B cell (primary cell): Measurements from ENCODE around the gene SLC2A9. TPM values are rescaled to one million over a fixed set of nuclear protein-coding genes. Genes with fewer than 3 reads are reported as not detected.

Experiments
- ATAC-seq: fragments of 200-7000 bp; cut with Tn5 transposase; one replicate; pipeline ENCODE4 v1.10.0; 2021; ENCODE audit warnings: low read depth, mild to moderate bottlenecking, moderate number of reproducible peaks, moderate library complexity
- CTCF ChIA-PET: fragments of 350-600 bp; sonication (Branson Sonifier 250); formaldehyde crosslinking; loops from one replicate; lab custom pipeline; 2021; ENCODE audit warnings: antibody characterized with exemption, inconsistent platforms; lab: Charles Lee
- POLR2A ChIA-PET: fragments of 350-600 bp; sonication (Branson Sonifier 250); formaldehyde crosslinking; loops from one replicate; lab custom pipeline; 2021; ENCODE audit warnings: antibody characterized with exemption; lab: Charles Lee
- DNase-seq: peaks from one replicate; pipeline ENCODE4 v3.0.0; 2013
- H2AFZ ChIP-seq: 2 replicates; pipeline ENCODE4 v1.6.1; 2012; ENCODE audit warnings: mild to moderate bottlenecking, low read depth, low read length; ENCODE audit not compliant: insufficient read depth, poor library complexity, severe bottlenecking
- H3K27ac ChIP-seq, 2 donors: 1 replicate in 1 of 2; 2 replicates in 1 of 2; pipeline ENCODE4 v1.5.1; 2012 to 2013; ENCODE audit warnings: low read length in 2 of 2, mild to moderate bottlenecking in 2 of 2, moderate library complexity in 1 of 2
- H3K27me3 ChIP-seq, 4 experiments: fragments of 200-600 bp in 1 of 4; sonication (generic) in 1 of 4; replicated peaks in 1 of 4; 1 replicate in 2 of 4; 2 replicates in 2 of 4; pipeline versions ENCODE4 v1.6.1 to v1.7.0; 2013 to 2016; ENCODE audit warnings: low read length in 3 of 4, mild to moderate bottlenecking in 2 of 4, mixed read lengths in 1 of 4, moderate library complexity in 1 of 4; ENCODE audit not compliant: insufficient read depth in 4 of 4, control insufficient read depth in 3 of 4; ENCODE audit errors: control extremely low read depth in 1 of 4
- H3K36me3 ChIP-seq, 2 experiments: replicated peaks in 1 of 2; 1 replicate in 1 of 2; 2 replicates in 1 of 2; pipeline versions ENCODE4 v1.6.1 to v1.7.1; 2013; ENCODE audit warnings: low read length in 1 of 2; ENCODE audit not compliant: insufficient read depth in 2 of 2, control insufficient read depth in 1 of 2; ENCODE audit errors: control extremely low read depth in 1 of 2, extremely low read depth in 1 of 2
- H3K4me1 ChIP-seq, 2 donors: fragments of 200-600 bp in 1 of 2; sonication (generic) in 1 of 2; 1 replicate in 1 of 2; 2 replicates in 1 of 2; pipeline versions ENCODE4 v1.5.1 to v1.6.1; 2013 to 2017; ENCODE audit warnings: low read length in 2 of 2; ENCODE audit not compliant: control insufficient read depth in 2 of 2, insufficient read depth in 2 of 2
- H3K4me2 ChIP-seq: replicated peaks from 2 replicates; pipeline ENCODE3; 2012; ENCODE audit warnings: mild to moderate bottlenecking, low read depth, low read length; ENCODE audit not compliant: poor library complexity, severe bottlenecking
- H3K4me3 ChIP-seq, 5 experiments: fragments of 200-600 bp in 1 of 5; sonication (generic) in 1 of 5; 1 replicate in 3 of 5; 2 replicates in 2 of 5; pipeline versions ENCODE4 v1.5.1 to v1.7.0; 2011 to 2016; ENCODE audit warnings: low read length in 4 of 5, mild to moderate bottlenecking in 4 of 5, low read depth in 2 of 5, control low read depth in 1 of 5, moderate library complexity in 1 of 5; ENCODE audit not compliant: insufficient read depth in 1 of 5; ENCODE audit errors: control extremely low read depth in 1 of 5, extremely low read depth in 1 of 5
- H3K79me2 ChIP-seq: fragments of 200-600 bp; sonication (generic); one replicate; pipeline ENCODE4 v1.6.0; 2016; ENCODE audit warnings: low read length; ENCODE audit not compliant: control insufficient read depth, insufficient read depth
- H3K9ac ChIP-seq: fragments of 200-600 bp; sonication (generic); 2 replicates; pipeline ENCODE4 v1.6.1; 2017; ENCODE audit warnings: mild to moderate bottlenecking, low read length, moderate library complexity
- H3K9me3 ChIP-seq, 3 donors: one replicate each; pipeline versions ENCODE4 v1.6.1 to v1.7.1; 2013; ENCODE audit warnings: low read length in 2 of 3; ENCODE audit not compliant: control insufficient read depth in 2 of 3, insufficient read depth in 1 of 3; ENCODE audit errors: control extremely low read depth in 1 of 3
- H4K20me1 ChIP-seq: 2 replicates; pipeline ENCODE4 v1.6.0; 2012; ENCODE audit warnings: mild to moderate bottlenecking, low read length; ENCODE audit not compliant: insufficient read depth, control insufficient read depth, poor library complexity, severe bottlenecking
- H3K27ac Mint-ChIP-seq: one replicate; pipeline ENCODE4 v1.8.0; 2021; ENCODE audit warnings: mixed read lengths
- H3K27me3 Mint-ChIP-seq: one replicate; pipeline ENCODE4 v1.8.0; 2021; ENCODE audit warnings: mixed read lengths
- H3K4me1 Mint-ChIP-seq: one replicate; pipeline ENCODE4 v1.8.0; 2021; ENCODE audit warnings: mixed read lengths
- H3K4me3 Mint-ChIP-seq: one replicate; pipeline ENCODE4 v1.8.0; 2021; ENCODE audit warnings: mixed read lengths
- H3K9me3 Mint-ChIP-seq: one replicate; pipeline ENCODE4 v1.8.0; 2022; ENCODE audit warnings: mixed read lengths; ENCODE audit not compliant: insufficient read depth
- CTCF ChIP-seq: fragments of 200-600 bp; IDR thresholded peaks from one replicate; pipeline ENCODE4 v1.8.0; 2022; ENCODE audit warnings: antibody characterized with exemption, mild to moderate bottlenecking
- EZH2 ChIP-seq: IDR thresholded peaks from 2 replicates; pipeline ENCODE4 v1.6.1; 2012; ENCODE audit warnings: borderline replicate concordance, low read depth, mild to moderate bottlenecking, moderate library complexity, low read length; ENCODE audit not compliant: insufficient read depth, poor library complexity, severe bottlenecking
- WGBS: methylation state at CpG from one replicate; pipeline ENCODE4 v1.1.5; 2013; ENCODE audit warnings: missing lambda C conversion rate; ENCODE audit not compliant: insufficient coverage; 5-methylcytosine and 5-hydroxymethylcytosine counted together
- intact Hi-C: fragments of 100-400 bp; cut with micrococcal nuclease; formaldehyde crosslinking; loops from one replicate; pipeline ENCODE4 v1.10.0; 2022
- polyA plus RNA-seq: library from polyadenylated mRNA; depleted of rRNA; stranded (reverse); fragments of >200 nt; gene quantifications from 2 replicates; pipeline ENCODE4 v1.2.3, GENCODE V29; 2012
- total RNA-seq, 2 donors: library from RNA; stranded (reverse); fragments of 120-200 nt in 1 of 2; gene quantifications; 1 replicate in 1 of 2; 2 replicates in 1 of 2; pipeline versions ENCODE4 v1.2.3 to v1.2.4, GENCODE V29; 2013 to 2022

The SLC2A9 gene
- total and polyA plus RNA-seq, 2 donors (not counting 1 experiment from before 2014, with no cell fraction given) = 0.89 to 2.1 TPM

GRCh38 chr4:9849538-9849920, 171.8 kb downstream of the SLC2A9 start:
- no peaks in the 10 kb centered on the region for H3K27me3 ChIP-seq
- Mint-ChIP-seq H3K27ac (no peak overlapping the region), H3K4me3 (no peak overlapping the region), H3K4me1 (no peaks in the 10 kb centered on the region), H3K27me3 (peaks cover 7% of the 10 kb centered on the region), H3K9me3 (no peaks in the 10 kb centered on the region)
- no peaks in the 10 kb centered on the region for H3K36me3 ChIP-seq
- H3K4me1 ChIP-seq = no peaks in the 10 kb centered on the region
- TF ChIP-seq CTCF (no peak), EZH2 (no peak)
- intact Hi-C loops = no loop called here
- H3K9ac ChIP-seq = no peak overlapping the region
- no peak overlapping the region for H2AFZ ChIP-seq
- DNase-seq (no peak), ATAC-seq (no peak)
- H3K27ac ChIP-seq = no peak overlapping the region
- H4K20me1 ChIP-seq = no peaks in the 10 kb centered on the region
- WGBS = 69% methylated on average over 2 of the region's 2 CpGs
- no peaks in the 10 kb centered on the region for H3K79me2 ChIP-seq
- no peak overlapping the region for H3K4me2 ChIP-seq
- ChIA-PET POLR2A (no interaction called here), CTCF (no interaction called here)
- no peak overlapping the region for H3K4me3 ChIP-seq
- H3K9me3 ChIP-seq = no peaks in the 10 kb centered on the region

GRCh38 chr4:9847968-9848748, 173.1 kb downstream of the SLC2A9 start:
- H3K27ac Mint-ChIP-seq = no peak overlapping the region
- Histone ChIP-seq H4K20me1 (no peaks in the 10 kb centered on the region), H3K9ac (no peak overlapping the region), H3K4me2 (no peak overlapping the region), H3K27me3 (no peaks in the 10 kb centered on the region), H3K9me3 (no peaks in the 10 kb centered on the region), H3K4me3 (no peak overlapping the region), H3K36me3 (no peaks in the 10 kb centered on the region), H2AFZ (no peak overlapping the region), H3K27ac (no peak overlapping the region), H3K79me2 (no peaks in the 10 kb centered on the region), H3K4me1 (no peaks in the 10 kb centered on the region)
- ATAC-seq = no peak
- TF ChIP-seq EZH2 (no peak), CTCF (no peak)
- H3K27me3 Mint-ChIP-seq = peaks cover 7% of the 10 kb centered on the region
- DNase-seq = no peak
- WGBS = 100% methylated on average over 1 of the region's 5 CpGs
- intact Hi-C loops = no loop called here
- ChIA-PET POLR2A (no interaction called here), CTCF (no interaction called here)
- H3K4me3 Mint-ChIP-seq = no peak overlapping the region
- H3K4me1 Mint-ChIP-seq = no peaks in the 10 kb centered on the region
- no peaks in the 10 kb centered on the region for H3K9me3 Mint-ChIP-seq
